HT-29 (cell line): Measurements from ENCODE around the gene THRB. TPM values are rescaled to one million over a fixed set of nuclear protein-coding genes. Genes with fewer than 3 reads are reported as not detected.

Experiments used
- DNase-seq: peaks from one replicate; pipeline ENCODE4 v3.0.0-alpha.2; 2015; ENCODE audit warnings: low spot score
- total RNA-seq: library from RNA; depleted of rRNA; stranded (reverse); fragments of >200 nt; shearing (Covaris generic); gene quantifications from 2 replicates; pipeline ENCODE4 v1.2.3, GENCODE V29; 2014

THRB gene
- total RNA-seq, 1 experiment from 2014 or later = 0.94 TPM

DNA sequence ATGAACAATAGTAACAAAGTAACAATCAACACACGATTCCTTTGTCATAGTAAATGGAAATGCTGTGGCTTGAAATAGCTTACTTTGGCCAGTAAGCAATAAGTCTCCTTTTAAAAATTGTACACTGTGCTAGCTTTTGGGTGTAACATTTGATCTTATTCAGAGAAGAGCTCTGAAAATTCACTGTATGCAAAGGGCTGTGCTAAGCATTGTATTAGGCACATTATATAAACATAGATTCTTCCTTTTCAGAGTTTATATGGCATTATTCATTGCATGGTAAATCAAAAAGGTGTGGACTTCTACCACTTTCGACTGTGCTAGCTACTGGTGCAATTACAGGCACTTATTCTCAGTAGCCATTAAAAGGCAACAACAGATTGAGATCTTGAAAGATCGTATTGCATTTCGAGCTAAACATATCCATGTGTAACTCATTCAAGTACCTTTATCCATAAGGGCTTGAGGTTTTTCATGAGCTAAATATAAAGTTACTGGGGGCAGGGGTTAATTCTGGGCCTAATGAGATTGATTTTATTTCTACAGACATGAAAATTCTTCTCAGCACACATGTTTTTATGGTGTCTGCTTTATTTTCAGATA, 302.7 kb downstream of the THRB start:
- no peak for DNase-seq

DNA sequence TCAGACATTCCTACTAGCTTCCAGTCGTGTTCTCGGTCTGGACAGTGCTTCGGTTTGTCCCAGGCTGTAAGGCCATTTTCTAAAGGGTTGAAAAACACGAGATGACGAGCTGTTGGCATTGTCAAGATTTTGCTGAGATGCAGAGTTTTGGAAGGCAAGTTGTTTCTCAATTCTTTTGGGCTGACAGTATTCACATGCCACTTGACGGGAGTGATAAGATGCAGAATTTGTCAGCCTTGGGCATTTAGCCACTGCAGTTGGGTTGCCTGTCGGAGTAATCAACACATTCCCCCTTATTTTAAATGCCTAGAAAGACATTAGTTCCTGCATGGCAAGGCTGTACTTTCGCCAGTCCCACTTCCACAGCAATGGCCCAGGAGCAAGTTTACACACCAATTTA, 304.4 kb downstream of the THRB start:
- no peak for DNase-seq

DNA sequence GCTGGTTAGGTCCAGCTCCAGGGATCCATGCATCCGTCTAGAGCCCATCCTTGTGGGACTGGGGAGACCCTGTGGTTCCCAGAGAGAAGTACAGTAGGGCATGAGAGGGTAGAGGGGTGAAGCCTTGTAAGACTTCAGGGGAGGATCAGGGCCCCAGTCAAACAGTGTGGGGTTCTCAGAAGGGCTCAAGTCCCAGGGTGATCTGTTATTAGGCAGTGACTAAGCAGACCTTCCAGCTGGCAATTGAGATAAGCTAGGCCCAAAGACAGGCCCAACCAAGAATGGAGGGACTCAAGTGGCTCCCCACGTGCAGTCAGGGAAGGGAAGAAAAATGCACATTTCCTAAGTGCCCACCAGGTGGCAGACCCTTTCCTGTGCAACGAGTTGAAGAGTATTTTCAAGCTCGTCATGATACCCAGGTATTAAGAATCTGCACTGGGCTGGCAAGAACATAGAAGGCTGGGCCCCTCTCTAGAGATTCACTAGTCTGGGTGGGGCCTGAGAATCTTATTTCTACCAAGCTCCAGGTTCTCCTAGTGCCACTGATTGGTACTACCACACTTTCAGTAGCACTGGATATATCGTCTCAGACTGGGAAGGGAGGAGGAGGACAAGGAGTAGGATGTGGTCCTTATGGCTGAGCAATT, 308.8 kb downstream of the THRB start:
- peak; percentile 59 for DNase-seq

DNA sequence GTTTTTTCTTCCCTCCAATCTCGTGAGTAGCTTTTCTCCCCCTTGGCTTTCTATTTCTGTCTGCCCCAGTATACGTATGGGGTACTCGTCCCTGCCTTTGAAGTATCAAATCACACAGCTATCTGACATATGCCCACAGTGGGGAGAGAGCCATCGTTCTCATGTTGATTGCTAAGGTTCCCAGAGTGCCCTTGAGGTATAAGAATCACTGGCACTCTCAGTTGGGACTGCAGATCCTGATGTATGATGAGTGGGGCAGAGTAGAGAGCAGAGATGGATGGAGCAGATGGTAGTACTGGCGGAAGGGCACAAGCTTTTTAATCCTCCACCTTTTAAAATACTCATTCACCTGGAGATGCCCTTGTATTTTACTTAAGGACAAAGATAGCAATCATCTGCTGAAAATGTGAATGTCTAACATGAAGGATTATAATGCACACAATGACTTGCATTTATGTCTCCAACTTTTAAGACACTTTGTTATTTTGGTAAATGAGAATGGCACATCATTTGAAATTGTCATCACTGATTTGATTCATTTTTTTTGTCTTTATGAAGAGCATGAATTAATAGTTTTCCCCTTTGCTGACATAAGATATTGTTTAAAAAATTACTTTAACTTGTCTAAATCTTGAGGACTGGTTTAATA, 310.0 kb downstream of the THRB start:
- DNase-seq = no peak

DNA sequence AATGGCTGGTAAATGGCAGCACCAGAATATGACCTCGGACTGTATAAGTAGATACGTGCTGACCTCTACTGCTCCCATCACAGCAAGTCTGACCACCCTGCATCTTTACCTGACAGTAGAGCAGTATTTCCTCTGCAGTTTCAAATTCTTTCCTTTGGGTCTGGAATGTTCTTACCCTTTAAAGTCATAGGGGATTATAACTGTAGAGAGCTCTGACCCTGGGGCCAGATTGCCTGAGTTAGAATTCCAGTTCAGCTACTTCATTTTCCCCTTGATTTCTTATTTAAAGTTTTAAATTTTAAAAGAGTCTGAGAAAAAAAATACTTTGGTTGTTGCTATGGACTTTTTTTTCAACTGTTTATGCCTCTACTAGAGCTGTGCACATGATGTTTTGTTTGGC, 311.9 kb downstream of the THRB start:
- no peak for DNase-seq

DNA sequence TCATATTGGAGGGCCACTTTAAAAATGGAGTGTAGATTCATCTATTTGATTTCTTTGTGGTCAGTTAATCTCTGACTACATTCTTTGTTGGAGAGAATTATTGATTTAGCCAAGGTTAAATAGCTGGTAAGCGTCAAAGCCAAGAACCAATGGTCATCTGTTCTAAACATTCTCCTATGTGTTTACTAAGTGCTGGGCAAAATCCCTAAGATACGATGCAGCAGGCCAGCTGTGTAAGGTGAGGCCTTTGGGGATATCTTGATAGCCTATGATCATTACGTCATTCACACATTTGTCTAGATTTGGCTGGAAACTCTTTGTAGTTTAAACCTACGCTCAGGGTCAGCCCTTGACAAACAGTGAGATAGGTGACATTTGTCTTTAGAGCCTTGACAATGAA, 313.4 kb downstream of the THRB start:
- DNase-seq = no peak

DNA sequence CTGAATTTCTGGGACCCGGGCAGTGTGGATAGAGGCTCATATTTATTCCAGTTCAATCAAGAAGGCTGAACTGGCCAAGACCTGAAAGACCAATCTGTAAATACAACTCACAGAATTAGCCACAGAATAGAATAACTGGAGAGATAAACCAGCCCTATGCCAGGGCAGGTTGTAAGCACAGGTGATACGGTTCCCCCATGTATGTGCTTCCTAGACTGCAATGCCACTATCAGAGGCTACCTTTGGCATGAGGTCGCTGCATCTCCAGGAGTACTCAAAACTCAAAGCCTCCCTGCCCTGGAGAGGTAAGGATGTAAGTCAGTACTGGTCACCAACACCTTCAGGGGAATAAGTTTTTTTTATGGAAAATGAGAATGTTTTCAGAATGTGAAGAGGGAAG, 314.0 kb downstream of the THRB start:
- no peak for DNase-seq

DNA sequence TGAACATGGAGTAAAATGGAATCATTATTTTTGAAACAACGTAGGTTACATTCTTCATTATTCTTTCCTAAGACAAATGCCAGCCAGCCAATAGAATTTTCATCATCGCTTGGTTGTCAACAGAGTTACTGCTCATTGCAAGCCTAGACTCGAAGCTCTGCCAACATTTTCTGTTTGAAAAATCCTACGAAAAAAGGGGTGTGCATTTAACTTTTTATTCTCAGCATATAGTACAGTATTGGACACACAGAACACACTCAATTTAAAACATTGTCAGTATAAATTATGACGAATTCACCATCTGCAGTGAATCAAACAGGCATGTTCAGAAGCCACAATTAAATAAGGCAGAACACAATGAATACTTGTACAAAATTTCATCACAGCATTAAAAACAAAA, 317.4 kb downstream of the THRB start:
- DNase-seq = no peak

DNA sequence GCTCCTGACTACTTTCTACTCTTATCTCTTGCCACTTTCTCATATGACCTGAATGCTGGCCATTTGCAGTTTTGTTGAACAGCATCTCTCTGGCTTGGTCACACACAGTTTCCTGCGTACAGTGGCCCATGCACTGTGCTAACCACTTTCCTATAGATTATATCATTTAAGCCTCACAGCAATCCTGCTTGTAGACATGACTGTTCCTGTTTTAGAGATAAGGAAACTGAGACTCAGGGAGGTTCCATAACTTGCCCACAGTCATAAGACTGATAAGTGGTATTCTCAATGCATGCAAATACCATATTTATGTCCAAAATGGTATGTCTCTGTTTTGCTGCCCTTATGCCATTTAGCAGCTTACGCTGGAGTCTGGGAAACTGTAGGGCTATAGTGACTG, 320.0 kb downstream of the THRB start:
- no peak for DNase-seq

DNA sequence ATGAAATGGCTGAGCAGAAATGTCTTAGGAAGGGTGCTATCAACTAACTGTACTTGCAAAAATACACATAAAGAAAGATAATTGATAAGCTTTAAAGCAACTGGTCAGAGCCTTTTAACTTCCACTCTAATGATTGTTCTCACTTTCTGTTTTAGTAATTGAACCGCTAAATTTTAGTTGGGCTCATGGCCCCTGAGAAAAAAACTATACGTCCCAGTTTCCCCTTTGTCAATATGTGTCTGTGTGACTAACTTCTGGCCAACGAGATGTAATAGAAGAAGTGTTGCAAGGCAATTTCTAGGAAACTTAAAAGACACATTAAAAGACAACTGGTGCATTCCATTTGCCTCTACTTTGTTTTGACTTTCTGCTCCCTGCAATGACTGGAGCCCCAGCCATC, 325.7 kb downstream of the THRB start:
- DNase-seq = no peak

DNA sequence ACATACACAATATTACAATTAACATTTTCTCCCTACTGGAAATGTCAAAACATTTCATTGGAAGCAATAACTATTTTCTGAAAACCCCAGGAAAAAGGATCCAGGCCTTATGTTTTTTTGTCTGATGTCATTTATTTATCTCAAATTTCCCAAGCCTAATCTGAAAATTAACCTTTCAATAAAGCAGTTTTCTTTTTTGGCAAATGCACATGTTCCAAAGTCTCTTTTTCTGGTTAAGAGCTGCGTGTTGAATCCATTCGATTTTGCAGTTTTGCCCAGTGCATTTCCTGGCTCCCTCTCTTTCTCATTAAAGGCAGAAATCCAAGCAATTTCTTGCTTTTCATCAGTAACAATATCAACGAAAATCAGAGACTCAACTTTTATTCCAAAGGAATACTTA, 327.2 kb downstream of the THRB start:
- DNase-seq = no peak

DNA sequence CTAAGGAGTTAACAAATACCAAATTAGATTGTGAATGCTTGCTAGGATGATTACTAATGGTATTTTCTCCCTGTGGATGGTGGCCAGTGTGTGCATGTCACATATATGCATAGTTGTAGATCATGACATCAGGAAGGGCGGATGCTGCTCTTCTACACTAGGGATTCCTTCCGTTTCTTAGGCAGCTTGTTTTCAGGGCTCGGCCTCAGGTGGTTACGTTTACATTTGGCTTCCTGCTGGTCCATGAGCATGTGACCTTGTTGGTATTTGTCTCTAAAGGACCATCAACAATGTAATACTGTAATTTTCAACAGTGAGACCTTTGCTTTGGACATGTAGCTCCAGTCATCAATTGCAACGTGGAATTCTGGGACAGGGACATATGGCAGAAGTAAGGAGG, 328.1 kb downstream of the THRB start:
- DNase-seq = no peak

DNA sequence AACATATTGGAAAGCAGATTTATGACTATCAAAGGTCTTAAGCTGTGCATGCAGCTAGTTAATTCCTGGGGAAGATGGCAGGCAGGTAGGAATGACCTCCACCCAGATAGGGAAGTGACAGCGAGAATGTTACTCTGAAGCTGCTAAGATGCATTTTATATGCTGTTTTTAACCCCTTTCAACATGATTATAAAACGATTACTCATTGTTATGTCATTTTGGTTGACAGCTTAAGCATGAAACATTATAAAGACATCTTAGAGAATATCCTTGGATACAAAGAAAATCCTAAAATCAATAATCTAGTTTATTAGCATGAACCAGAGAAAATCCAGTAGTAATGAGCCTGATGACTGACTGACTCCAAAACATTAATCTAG, 329.1 kb downstream of the THRB start:
- DNase-seq = no peak

DNA sequence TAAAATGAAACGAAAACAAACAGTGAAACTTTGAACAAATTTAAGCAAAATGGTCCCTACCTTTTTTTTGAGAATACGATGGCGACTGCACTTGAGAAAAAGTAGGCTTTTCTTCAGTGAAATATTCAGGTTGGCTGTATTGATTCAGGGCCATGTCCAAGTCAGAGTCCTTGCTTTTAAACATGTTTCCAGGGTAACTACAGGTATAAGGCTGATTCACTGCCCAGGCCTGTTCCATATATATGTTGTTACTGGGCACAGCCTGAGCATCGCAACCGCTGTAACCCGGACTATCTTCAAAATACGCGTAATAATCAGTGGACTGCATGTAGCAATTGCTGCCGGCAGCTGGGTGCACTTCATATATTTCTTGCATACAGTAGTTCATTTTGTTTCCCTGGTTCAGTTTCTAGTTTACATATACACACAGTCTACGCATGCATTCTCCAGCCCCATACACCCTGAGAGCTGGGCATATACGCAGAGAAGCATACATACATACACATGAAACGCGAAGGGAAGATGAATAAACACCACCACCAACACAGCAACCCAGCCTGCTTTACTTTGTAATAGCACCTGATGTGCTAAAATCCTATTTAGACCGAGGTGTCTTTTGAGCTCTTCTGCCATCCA, 329.6 kb downstream of the THRB start:
- no peak for DNase-seq

DNA sequence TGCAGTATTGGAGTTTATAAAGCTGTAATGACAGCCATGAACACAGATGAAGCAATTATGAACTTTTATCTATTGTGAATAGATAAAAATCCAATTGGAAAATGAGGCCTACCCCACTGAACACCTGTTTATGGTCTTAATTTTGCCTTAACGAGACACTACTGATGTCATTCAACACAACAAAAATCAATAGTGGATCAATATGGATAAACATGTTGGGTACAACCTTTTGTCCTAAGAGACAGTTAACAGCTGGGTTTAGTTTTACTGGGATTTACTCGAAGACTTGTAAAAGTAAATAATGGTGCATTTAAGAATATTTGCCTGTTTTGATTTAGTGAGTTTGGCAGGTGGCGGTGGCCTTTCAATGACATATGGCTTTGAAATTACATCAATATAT, 331.7 kb downstream of the THRB start:
- DNase-seq = no peak

DNA sequence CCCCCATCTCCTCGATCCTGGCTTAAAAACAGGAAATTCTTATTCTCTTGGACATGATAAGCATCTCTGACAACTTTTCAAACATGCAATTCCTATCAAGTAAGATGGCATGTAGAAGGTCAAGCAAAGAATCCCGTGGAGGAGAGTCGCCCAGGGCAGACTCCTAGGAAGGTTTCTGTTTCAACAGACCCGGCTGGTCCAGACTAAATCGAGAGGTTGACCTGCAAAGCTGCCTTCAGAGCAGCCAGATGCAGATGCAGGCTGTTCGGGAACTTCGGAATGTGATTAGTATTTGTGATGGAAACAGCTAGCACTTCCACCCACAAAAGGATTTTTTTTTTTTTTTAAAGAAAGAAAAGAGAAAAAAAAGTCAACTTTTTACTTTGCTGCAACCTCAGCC, 332.8 kb downstream of the THRB start:
- DNase-seq = no peak

DNA sequence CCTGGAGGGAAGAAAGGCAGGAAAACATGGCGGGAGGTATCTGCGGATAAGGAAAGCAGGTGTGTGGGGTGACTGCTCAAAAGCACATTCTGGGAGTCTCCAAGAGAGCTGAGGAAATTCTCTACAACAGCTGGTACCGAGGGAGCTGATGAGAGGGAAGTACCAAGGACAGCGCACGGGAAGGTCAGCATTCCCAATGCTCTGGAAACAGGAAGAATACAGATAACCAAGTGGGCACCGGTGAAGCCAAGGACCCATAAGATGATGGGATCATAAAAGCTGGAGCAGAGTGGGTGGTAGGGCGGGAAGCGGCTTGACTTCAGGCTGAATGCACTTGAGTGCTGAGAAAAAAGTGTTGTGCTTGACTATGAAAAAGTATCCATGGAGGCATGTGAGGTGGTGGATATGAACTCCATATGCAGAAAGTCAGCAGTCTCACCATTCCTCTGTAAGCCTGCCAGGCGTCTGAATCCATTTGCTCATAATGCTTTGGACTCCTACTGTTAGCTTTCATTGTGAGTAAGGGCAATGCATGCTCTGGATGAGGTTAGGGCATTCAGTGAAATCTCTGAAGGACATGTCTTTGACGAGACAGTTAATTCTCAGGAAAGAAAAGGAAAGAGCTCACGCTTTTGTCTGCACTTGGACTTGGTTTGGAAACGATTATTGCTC, 334.1 kb downstream of the THRB start:
- no peak for DNase-seq

DNA sequence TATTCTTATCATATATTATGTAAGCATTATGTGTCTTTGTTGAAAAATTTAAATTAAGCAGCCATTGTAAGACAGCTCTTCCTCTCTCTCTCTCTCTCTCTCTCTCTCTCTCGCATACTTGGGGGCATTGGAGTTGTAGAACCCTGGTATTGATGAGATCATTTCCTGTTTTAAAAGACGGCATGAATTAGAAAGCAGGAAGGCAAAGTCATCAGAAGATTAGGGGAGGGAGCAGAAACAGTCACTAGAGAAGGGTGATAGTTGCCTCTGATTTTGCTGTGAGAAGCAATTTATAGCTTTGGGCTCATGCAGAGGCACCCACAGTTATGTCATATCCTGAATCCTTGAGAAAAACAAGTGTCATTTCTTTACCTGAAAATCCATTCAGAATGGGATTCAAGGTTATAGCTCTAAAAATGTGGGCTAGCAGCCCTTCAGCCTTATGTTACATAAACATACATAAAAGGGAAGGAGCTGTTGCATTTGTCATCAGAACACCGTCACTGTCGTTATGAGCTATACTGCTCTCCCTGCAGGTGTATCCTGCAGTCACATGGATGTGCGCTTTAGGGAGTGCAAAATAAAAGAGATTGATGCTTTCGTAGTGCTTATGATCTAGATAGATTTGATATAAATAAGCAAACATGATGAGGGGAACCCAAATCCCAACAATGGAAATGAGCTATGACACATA, 335.7 kb downstream of the THRB start:
- DNase-seq = no peak

DNA sequence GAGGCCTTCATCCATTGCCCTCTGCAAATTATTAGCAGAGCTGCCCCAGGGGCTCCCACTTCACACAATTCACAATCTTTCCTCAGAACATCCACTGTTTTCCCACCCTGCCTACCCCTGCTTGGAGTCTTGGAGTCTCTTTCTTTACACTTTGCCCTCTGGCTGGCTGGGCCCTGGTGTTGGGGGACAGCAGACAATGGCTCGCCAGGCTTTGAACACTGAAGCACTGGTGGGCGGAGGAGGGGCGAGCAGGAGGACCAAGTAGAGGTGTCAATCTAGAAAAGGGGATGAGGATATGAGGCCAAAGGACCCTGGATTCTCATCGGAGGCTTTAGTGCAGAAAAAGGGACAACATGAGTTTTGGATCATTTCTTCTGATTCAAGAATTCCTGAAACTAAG, 337.5 kb downstream of the THRB start:
- DNase-seq = no peak

DNA sequence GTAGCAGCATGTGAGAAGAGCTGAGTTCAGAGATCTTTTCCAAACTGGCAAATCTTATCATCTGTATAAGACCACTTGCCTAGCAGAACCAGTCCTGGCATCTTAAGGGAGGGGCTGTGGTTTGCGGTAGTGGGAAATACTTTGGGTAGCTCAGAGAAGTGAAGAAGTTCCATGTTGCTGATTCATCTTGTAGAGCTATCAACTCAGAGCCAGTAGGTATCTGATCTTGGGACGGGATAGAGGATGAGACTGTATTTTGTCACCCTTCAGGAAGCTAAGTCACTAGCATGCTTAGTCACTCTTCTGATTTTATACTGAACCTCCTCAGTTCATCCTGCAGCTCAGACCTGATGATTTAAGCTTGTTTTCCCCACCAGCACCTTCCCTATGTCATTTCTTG, 338.2 kb downstream of the THRB start:
- DNase-seq = no peak

DNA sequence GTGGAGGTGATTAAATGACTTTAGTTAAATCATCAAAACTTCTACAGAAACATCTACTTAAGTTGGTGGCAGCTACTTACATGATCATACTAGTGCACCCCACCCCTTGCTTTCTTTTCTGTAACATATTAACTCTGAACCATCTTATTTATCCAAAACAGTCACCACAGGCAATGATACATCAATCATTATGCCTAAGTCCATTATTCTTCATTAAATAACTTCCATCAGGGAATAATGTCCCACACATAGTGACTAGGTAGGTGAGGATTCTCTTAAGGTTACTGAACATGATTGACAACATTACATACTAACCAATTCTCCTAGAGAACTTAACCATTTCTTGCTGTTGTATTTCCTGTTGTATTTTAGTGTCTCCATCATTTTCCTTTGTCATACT, 339.4 kb downstream of the THRB start:
- no peak for DNase-seq

DNA sequence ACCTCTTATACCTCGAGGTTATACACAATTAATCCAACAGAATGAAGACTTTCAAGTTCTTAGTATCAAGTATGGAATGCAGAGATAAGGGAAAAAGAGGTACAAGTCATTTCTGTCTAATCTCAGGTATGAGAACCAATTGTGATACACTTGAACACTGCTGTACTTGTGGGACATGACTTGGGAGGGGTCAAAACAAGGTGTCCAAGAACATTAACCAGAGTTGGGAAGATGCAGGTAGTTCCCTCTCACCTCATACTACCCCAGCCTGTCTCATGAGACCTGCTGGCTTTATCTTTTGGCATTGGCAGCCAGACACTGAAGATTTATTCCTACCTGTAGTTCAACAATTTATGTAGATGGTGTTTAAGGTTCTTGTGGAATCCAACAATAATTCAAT, 339.9 kb downstream of the THRB start:
- no peak for DNase-seq
